Measurements from ENCODE around the gene FBXL19.
A peak's percentile ranks its signal among the peaks of the same experiment; 100 is the strongest.

The FBXL19 gene

DNA sequence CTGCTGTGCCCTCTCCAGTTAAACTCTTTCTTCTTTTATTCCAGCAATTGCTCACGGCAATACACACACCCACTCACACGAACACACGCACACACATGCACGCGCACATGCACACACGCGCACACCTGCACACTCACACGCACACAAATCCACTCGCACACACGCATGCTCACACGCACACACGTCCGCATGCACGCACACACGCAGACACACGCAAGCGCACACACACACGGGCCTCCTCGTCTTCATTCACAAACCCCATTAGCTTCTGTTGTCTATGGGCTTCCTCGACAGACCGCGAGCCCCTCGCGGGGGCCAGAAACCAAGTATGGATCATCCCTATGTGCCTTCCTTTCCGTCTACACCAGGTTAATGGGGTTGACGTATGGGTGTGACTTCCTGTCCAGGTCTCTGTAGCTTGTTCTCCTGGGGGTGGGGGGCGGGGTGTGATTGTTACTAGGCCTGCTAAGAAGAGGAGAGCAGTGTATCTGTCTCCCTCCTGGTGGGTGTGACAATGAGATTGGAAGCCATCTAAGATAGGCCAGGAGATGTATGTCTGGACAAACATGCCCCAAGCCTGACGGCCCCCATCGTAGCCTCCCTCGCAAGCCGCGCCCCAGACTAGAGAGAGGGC, 27.6 kb upstream of the FBXL19 start:
- no peak for DNase-seq (ENCODE audit: low read depth)

- DNase-seq (ENCODE audit: low read depth) = peak; percentile 70
These were observed 27.0 kb upstream of the FBXL19 start, which contains the start of gene CTF1 for GRCh38 chr16:30896261-30896888. CTF1 (plus strand) TSS chr16:30896614; CDS start chr16:30896644, 30 bp downstream.

- DNase-seq (ENCODE audit: low read depth) = peak; percentile 72
These were observed 26.3 kb upstream of the FBXL19 start for GRCh38 chr16:30896889-30897733.

GRCh38 chr16:30899794-30900193, 23.6 kb upstream of the FBXL19 start:
- DNase-seq (ENCODE audit: low read depth) = no peak

- no peak for DNase-seq (ENCODE audit: low read depth)
These were observed 22.8 kb upstream of the FBXL19 start for GRCh38 chr16:30900588-30900987.

DNA sequence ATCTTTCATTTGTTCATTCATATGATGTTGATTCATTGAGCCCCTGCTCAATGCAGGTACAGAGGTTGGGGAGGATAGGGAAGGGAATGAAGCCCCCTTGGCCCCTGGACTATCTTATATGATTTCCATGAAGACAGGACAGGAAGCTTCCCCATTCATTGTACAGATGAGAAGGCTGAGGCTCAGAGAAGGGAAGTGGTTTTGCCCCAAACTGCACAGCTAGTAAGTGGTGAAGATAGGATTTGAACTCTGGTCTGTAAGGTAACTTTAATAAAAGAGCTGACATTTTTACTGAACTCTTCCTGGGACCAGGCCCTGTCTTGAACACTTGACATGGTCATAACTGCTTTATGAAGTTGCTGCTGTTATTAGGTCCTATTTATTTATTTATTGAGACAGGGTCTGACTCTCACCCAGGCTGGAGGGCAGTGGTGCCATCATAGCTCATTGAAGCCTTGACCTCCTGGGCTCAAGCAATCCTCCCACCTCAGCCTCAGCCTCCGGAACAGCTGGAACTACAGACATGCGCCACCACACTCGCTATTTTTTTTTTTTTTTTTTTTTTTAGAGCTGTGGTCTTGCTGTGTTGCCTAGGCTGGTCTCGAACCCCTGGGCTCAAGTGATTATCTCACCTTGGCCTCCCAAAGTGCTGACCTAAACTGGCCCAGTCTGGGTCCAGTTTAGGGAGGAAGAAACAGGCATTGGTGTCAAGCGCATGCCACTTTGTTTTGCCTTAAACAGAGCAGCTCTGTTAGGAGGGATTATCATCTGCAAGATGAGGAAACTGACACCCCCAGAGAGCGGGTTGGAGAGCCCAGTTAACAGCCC, 22.0 kb upstream of the FBXL19 start:
- DNase-seq (ENCODE audit: low read depth) = no peak

DNA sequence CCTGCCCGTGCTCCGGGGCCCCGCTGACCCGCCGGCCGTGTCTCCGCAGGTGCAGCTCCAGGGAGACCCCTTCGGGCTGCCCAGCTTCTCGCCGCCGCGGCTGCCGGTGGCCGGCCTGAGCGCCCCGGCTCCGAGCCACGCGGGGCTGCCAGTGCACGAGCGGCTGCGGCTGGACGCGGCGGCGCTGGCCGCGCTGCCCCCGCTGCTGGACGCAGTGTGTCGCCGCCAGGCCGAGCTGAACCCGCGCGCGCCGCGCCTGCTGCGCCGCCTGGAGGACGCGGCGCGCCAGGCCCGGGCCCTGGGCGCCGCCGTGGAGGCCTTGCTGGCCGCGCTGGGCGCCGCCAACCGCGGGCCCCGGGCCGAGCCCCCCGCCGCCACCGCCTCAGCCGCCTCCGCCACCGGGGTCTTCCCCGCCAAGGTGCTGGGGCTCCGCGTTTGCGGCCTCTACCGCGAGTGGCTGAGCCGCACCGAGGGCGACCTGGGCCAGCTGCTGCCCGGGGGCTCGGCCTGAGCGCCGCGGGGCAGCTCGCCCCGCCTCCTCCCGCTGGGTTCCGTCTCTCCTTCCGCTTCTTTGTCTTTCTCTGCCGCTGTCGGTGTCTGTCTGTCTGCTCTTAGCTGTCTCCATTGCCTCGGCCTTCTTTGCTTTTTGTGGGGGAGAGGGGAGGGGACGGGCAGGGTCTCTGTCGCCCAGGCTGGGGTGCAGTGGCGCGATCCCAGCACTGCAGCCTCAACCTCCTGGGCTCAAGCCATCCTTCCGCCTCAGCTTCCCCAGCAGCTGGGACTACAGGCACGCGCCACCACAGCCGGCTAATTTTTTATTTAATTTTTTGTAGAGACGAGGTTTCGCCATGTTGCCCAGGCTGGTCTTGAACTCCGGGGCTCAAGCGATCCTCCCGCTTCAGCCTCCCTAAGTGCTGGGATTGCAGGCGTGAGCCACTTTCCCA, 21.1 kb upstream of the FBXL19 start:
- no peak for DNase-seq (ENCODE audit: low read depth)

GRCh38 chr16:30903002-30903401, 20.4 kb upstream of the FBXL19 start:
- no peak for DNase-seq (ENCODE audit: low read depth)

DNA sequence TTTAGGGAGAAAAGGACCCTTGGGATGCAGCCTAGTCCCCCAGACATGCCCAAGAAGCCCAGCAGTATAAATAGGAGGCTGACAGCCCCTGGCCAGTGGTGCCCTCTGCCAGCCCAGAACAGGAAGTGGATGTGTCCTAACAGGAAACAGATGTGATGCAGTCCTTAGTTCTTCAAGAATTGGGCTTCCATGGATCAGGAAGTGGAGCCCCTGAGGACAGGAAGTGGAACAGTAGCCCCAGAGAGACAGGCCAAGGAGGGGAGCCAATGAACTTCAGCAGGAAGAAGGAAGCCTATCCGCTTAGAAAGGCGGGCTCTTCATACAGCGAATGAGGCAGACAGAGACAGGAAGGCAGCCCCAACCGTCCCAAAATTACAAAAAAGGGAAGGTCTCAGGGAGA, 19.8 kb upstream of the FBXL19 start:
- no peak for DNase-seq (ENCODE audit: low read depth)

GRCh38 chr16:30904114-30904780, 19.1 kb upstream of the FBXL19 start:
- DNase-seq (ENCODE audit: low read depth) = no peak

DNA sequence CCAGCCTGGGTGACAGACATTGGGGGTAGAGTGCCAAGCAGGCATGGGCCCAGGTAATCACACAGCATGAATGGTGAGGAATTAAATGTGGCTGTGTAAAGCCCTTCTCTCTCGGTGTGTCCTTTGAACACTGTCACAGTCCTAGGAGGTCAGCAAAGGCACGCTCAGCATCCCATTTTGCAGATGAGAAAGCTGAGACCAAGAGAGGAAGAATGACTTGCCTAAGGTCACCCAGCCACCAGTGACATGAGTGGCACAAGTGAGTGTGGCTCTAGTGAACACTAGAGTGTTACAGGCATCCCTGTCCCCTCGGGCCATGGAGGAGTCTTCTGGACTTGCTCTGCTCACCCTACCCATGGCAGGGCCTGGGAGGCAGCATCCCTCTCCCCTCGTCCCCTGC, 16.3 kb upstream of the FBXL19 start:
- no peak for DNase-seq (ENCODE audit: low read depth)

- DNase-seq (ENCODE audit: low read depth) = no peak
These were observed 12.8 kb upstream of the FBXL19 start for GRCh38 chr16:30910427-30911029.

DNA sequence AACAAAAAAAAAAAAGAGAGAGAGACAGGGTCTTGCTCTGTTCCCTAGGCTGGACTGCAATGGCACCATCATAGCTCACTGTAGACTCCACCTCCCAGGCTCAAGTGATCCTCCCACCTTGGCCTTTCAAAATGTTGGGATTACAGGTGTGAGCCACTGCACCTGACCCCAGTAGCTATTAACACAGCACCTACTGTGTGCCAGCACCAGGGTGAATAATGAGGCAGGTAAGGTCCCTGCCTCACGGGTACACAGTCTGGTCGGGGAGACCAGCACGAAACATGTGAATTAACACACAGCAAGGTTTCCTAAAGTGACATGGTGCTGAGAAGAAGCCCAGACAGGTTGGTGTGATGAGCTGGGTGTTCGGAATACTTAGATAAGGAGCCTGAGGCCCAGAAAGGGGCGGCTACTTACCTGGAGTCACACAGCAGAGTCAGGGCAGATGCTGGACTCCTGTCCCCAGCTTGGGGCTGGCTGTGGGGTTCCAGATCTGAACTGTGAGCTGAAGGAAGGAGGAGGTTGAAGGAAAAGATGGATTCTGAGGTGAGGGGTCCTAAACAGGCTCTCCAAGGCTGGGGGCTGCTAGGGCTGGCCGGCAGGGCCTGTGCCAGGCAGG, 10.5 kb upstream of the FBXL19 start:
- DNase-seq (ENCODE audit: low read depth) = no peak

- no peak for DNase-seq (ENCODE audit: low read depth)
These were observed 8.5 kb upstream of the FBXL19 start for GRCh38 chr16:30914830-30915229.

GRCh38 chr16:30918614-30919013, 4.8 kb upstream of the FBXL19 start:
- no peak for DNase-seq (ENCODE audit: low read depth)

DNA sequence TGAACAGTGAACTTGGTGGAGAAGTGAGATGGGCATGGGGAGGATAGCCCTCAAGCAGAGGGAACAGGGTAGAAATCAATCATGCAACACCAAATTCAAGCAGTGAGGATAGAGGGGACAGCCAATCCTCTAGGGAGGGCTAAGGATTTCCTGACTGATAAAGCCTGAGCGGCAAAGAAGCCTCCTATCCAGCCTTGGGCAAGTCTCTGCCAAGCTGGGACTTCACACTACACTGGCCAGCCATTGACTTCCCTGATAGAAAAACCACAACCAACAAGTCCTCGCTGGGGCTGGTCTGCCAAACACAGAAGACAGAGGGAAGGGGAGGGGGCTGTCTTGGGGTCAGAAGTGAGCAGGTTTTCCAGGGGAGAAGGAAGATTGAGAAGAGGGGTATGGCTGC, 2.5 kb upstream of the FBXL19 start:
- DNase-seq (ENCODE audit: low read depth) = no peak

DNA sequence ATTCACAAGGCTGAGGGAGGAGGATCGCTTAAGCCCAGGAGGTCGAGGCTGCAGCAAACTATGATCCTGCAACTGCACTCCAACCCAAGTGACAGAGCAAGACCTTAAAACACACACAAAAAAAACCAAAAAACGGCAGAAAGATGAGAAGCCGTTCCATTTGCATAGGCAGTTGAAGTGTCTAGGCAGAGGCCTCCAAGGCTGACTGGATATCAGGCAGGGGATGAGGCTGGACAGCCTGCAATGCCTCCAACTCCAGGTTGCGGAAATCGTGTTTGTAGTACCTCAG, 2.0 kb upstream of the FBXL19 start:
- no peak for DNase-seq (ENCODE audit: low read depth)

DNA sequence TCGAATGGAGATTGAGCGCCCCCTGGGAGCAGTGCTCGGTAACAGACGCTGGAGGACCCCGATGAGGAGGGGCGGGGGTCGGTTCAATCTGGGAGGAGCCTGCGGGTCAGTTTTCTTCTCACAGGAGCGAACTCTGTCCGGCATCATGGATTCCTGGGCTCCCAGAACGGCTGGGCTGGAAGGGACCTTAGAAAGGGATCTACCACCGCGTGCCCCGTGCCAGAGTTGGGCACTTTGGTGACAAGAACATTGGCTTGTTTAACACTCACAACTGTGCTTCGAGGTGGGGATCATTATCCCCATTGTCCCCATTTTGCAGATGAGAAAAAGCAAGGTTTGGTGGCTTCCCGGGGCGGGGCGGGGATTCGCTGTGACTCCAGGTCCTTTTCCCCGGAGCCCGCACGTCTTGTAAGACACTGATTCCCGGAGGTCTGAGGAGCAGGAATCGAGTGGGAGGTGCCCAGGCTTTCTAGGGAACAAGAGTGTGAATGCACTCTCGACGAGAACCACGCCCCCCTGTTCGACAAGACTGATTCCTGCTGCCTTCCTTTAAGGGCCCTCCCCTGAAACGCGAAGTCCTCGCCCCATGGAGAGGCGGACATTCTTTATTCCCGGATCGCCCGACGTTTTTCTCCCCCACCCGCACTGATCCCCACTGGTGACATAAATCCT, 1.5 kb upstream of the FBXL19 start:
- peak; percentile 42 for DNase-seq (ENCODE audit: low read depth)

DNA sequence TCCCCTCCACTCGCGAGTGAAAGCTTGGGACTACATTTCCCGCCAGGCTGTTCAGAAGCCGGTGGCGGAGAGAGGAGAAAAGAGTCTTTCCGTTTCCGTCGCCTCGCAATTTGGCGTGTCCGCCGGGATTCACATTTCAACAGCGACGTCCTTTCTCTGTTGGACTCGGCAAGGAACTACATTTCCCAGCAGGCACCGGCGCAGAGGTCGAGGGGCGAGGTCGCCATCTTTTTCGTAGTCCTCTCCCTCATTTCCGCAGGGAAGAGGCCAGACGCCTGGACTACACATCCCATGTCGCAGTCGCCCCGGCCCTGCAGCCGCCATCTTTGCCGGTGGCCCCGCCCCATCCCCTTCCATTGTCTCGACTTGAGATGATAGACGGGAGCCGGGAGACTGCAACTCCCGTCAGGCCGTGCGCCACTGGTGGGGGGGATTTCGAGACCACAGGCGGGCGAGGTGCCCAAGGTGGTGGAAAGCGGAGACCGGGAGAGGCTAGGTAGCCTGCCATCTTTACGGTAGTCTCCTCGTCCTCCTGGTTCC, 882 bp upstream of the FBXL19 start:
- DNase-seq (ENCODE audit: low read depth) = peak; percentile 98
